K562 (cell line): ENCODE results near the gene RNF187. TPM values are rescaled to one million over a fixed set of nuclear protein-coding genes. Genes with fewer than 3 reads are reported as not detected.

Source experiments
- ATAC-seq: fragments of 200-7000 bp; cut with Tn5 transposase; 3 replicates; pipeline ENCODE4 v1.9.1; 2020; ENCODE audit warnings: moderate library complexity
- BruUV-seq: library from RNA; stranded (reverse); fragments of 400-500 nt; replicated peaks from 2 replicates; lab custom pipeline; 2021; lab: Mats Ljungman, UMichigan
- CTCF ChIA-PET: fragments of 300-600 bp; formaldehyde crosslinking; extraction: SDS; loops from one replicate; lab custom pipeline; 2021; ENCODE audit warnings: low intra/inter-chr PET ratio; lab: Yijun Ruan, JAX
- POLR2A ChIA-PET: fragments of 300-600, 350-650 bp; sonication (Branson Sonifier 250); formaldehyde crosslinking; extraction: SDS; loops from one replicate; lab custom pipeline; 2021; ENCODE audit warnings: antibody characterized with exemption, inconsistent platforms; lab: Yijun Ruan, JAX
- DNase-seq, 4 experiments: peaks; one replicate each; pipeline versions ENCODE4 v3.0.0 to v3.0.0-alpha.2; 2011 to 2018; ENCODE audit warnings: low spot score in 3 of 4, mixed read lengths in 3 of 4; ENCODE audit errors: extremely low read depth in 1 of 4
- FAIRE-seq: peaks from 2 replicates; lab custom pipeline; 2011; peaks lifted over from hg19 to GRCh38; lab: Jason Lieb, UNC
- H2AFZ ChIP-seq: 2 replicates; pipeline ENCODE4 v1.6.0; 2011; ENCODE audit warnings: low read depth, low read length, control low read depth, inconsistent platforms
- H3K27ac ChIP-seq: fragments of 200-600 bp; 3 replicates; pipeline ENCODE4 v1.8.0; 2011; ENCODE audit warnings: low read depth, mild to moderate bottlenecking, control low read depth, inconsistent platforms, low read length, moderate library complexity, mixed read lengths; ENCODE audit errors: extremely low read depth
- H3K27me3 ChIP-seq, 2 experiments: fragments of 300-600 bp in 1 of 2; 2 replicates in 1 of 2; 3 replicates in 1 of 2; pipeline versions ENCODE4 v1.6.0 to v1.8.0; 2011; ENCODE audit warnings: inconsistent platforms in 2 of 2, low read length in 2 of 2, mild to moderate bottlenecking in 1 of 2, mixed read lengths in 1 of 2, moderate library complexity in 1 of 2; ENCODE audit not compliant: control insufficient read depth in 2 of 2, insufficient read depth in 2 of 2
- H3K36me3 ChIP-seq: fragments of 300-600 bp; 3 replicates; pipeline ENCODE4 v1.8.0; 2011; ENCODE audit warnings: mild to moderate bottlenecking, low read length, inconsistent platforms; ENCODE audit not compliant: control insufficient read depth, insufficient read depth
- H3K4me1 ChIP-seq, 2 experiments: fragments of 200-600 bp in 1 of 2; replicated peaks in 1 of 2; 2 replicates in 1 of 2; 3 replicates in 1 of 2; pipeline versions ENCODE4 v1.5.1 to v1.8.0; 2011; ENCODE audit warnings: inconsistent platforms in 2 of 2, low read length in 2 of 2, mild to moderate bottlenecking in 1 of 2, mixed read lengths in 1 of 2, moderate library complexity in 1 of 2; ENCODE audit not compliant: control insufficient read depth in 2 of 2, insufficient read depth in 2 of 2
- H3K4me2 ChIP-seq: 2 replicates; pipeline ENCODE4 v1.6.1; 2011; ENCODE audit warnings: low read length, control low read depth, inconsistent platforms, mixed read lengths; ENCODE audit not compliant: insufficient read depth
- H3K4me3 ChIP-seq: fragments of 200-600 bp; sonication (generic), shearing (Covaris generic); 2 replicates; pipeline ENCODE4 v1.5.1; 2016; ENCODE audit warnings: control low read depth, inconsistent platforms
- H3K79me2 ChIP-seq: fragments of 200-600 bp; 3 replicates; pipeline ENCODE4 v1.8.0; 2011; ENCODE audit warnings: low read length, inconsistent platforms; ENCODE audit not compliant: control insufficient read depth, insufficient read depth
- H3K9ac ChIP-seq, 2 experiments: 2 replicates each; pipeline versions ENCODE4 v1.6.0 to v1.6.1; 2011; ENCODE audit warnings: low read depth in 2 of 2, low read length in 2 of 2, control low read depth in 1 of 2, inconsistent platforms in 1 of 2, mild to moderate bottlenecking in 1 of 2, mixed read lengths in 1 of 2; ENCODE audit not compliant: insufficient read depth in 1 of 2
- H3K9me1 ChIP-seq: one replicate; pipeline ENCODE4 v1.6.0; 2011; ENCODE audit warnings: inconsistent platforms, mild to moderate bottlenecking, low read length, moderate library complexity; ENCODE audit not compliant: control insufficient read depth, insufficient read depth
- H3K9me3 ChIP-seq: replicated peaks from 2 replicates; pipeline ENCODE4 v1.5.1; 2011; ENCODE audit warnings: low read depth, low read length, inconsistent platforms; ENCODE audit not compliant: control insufficient read depth, insufficient read depth
- H4K20me1 ChIP-seq: replicated peaks from 2 replicates; pipeline ENCODE4 v1.6.1; 2011; ENCODE audit warnings: low read length, inconsistent platforms, mixed read lengths; ENCODE audit not compliant: control insufficient read depth, insufficient read depth
- ARNT ChIP-seq, 2 experiments: fragments of 450-650 bp; IDR thresholded peaks; 2 replicates each; pipeline ENCODE4 v1.6.1; 2016; ENCODE audit warnings: mild to moderate bottlenecking in 1 of 2
- BCOR ChIP-seq: fragments of 450-650 bp; IDR thresholded peaks from 2 replicates; pipeline ENCODE4 v1.6.1; 2016
- BDP1 ChIP-seq: IDR thresholded peaks from 3 replicates; pipeline ENCODE4 v1.6.1; 2011; ENCODE audit not compliant: insufficient read length, insufficient read depth
- DEAF1 ChIP-seq: fragments of 450-650 bp; formaldehyde crosslinking; IDR thresholded peaks from 2 replicates; pipeline ENCODE4 v1.4.0; 2020; ENCODE audit warnings: mild to moderate bottlenecking, moderate library complexity
- ESRRA ChIP-seq: fragments of 450-650 bp; IDR thresholded peaks from 2 replicates; pipeline ENCODE4 v1.6.1; 2014; ENCODE audit warnings: low read depth, mild to moderate bottlenecking, moderate library complexity, borderline replicate concordance
- FOXA3 ChIP-seq, 2 experiments: fragments of 450-650 bp in 1 of 2; sonication (generic) in 1 of 2; formaldehyde crosslinking; IDR thresholded peaks in 1 of 2; conservative IDR thresholded peaks in 1 of 2; 2 replicates each; pipeline versions ENCODE4 v1.4.0 to v1.8.0; 2020 to 2022; ENCODE audit warnings: mild to moderate bottlenecking in 2 of 2, missing genetic modification reagents in 1 of 2
- HDGF ChIP-seq: fragments of 450-650 bp; IDR thresholded peaks from 2 replicates; pipeline ENCODE4 v1.6.1; 2016
- JUND ChIP-seq, 2 experiments: IDR thresholded peaks; 2 replicates in 1 of 2; 3 replicates in 1 of 2; pipeline ENCODE4 v1.6.1; 2011; ENCODE audit warnings: borderline replicate concordance in 2 of 2, low read depth in 2 of 2, low read length in 2 of 2, improper control_type of control experiment in 1 of 2, missing biosample characterization in 1 of 2, missing genetic modification characterization in 1 of 2, missing genetic modification reagents in 1 of 2
- LCOR ChIP-seq: sonication (generic); formaldehyde crosslinking; IDR thresholded peaks from 2 replicates; pipeline ENCODE4 v1.8.0; 2022; ENCODE audit warnings: mild to moderate bottlenecking, missing genetic modification reagents
- MTA1 ChIP-seq: fragments of 450-650 bp; IDR thresholded peaks from 2 replicates; pipeline ENCODE4 v1.6.1; 2017; ENCODE audit warnings: borderline replicate concordance
- RAD21 ChIP-seq, 2 experiments: fragments of 250-450 bp in 1 of 2; fragments of 450-650 bp in 1 of 2; sonication (Bioruptor Pico) in 1 of 2; formaldehyde crosslinking in 1 of 2; IDR thresholded peaks in 1 of 2; conservative IDR thresholded peaks in 1 of 2; 2 replicates each; pipeline versions ENCODE4 v1.4.0 to v1.8.0; 2020 to 2022; ENCODE audit warnings: mild to moderate bottlenecking in 2 of 2, moderate library complexity in 1 of 2
- TAF15 ChIP-seq: fragments of 200-400 bp; formaldehyde crosslinking; IDR thresholded peaks from 2 replicates; pipeline ENCODE4 v1.6.1; 2017; ENCODE audit warnings: mild to moderate bottlenecking, low read depth, low read length, moderate library complexity
- ZKSCAN1 ChIP-seq: fragments of 150-350 bp; IDR thresholded peaks from 2 replicates; pipeline ENCODE4 v1.6.1; 2016; ENCODE audit warnings: low read depth, low read length
- ZNF384 ChIP-seq: IDR thresholded peaks from 2 replicates; pipeline ENCODE4 v1.6.1; 2012; ENCODE audit warnings: low read depth, low read length, improper control_type of control experiment
- ZNF41 ChIP-seq: fragments of 250-450 bp; sonication (Bioruptor Pico); conservative IDR thresholded peaks from 2 replicates; pipeline ENCODE4 v1.4.0; 2020; ENCODE audit warnings: mild to moderate bottlenecking
- WGBS: fragments of 100-300 bp; shearing (Covaris generic); methylation state at CpG from one replicate; pipeline ENCODE4 v1.1.6; 2016; ENCODE audit warnings: low coverage, mixed read lengths; ENCODE audit not compliant: insufficient coverage; ENCODE audit errors: missing lambda C conversion rate; 5-methylcytosine and 5-hydroxymethylcytosine counted together
- in situ Hi-C: fragments of 300-500 bp; cut with MboI; formaldehyde crosslinking; loops from 4 replicates; pipeline ENCODE4 v1.15.0; 2018; ENCODE audit warnings: inconsistent platforms, mixed read lengths
- intact Hi-C: fragments of 100-400 bp; cut with micrococcal nuclease; formaldehyde crosslinking; loops from 2 replicates; pipeline ENCODE4 v1.14.2; 2022
- polyA plus RNA-seq, 8 experiments: library from polyadenylated mRNA; depleted of rRNA in 4 of 8; stranded (reverse) in 5 of 8; unstranded in 3 of 8; fragments of >200 nt; fragmentation: Nextera tagmentation in 2 of 8; fragmentation: Illumina TruSeq in 1 of 8; extraction: Ambion mirVana in 2 of 8; extraction: Trizol in 1 of 8; gene quantifications; 2 replicates each; pipeline versions ENCODE4 v1.2.1 to v1.2.3, GENCODE V29; 2011 to 2014; ENCODE audit warnings: inconsistent platforms in 1 of 8, missing spikeins in 1 of 8
- total RNA-seq, 7 experiments: library from RNA; depleted of rRNA in 6 of 7; stranded (reverse); fragments of >200 nt in 6 of 7; fragmentation: Illumina TruSeq in 2 of 7; extraction: Trizol in 2 of 7; gene quantifications; 2 replicates each; pipeline versions ENCODE4 v1.2.1 to v1.2.3, GENCODE V29; 2011 to 2021; ENCODE audit warnings: low replicate concordance in 1 of 7
- TF ChIP-seq, protein P1 (sequence below): fragments of 250-450 bp; sonication (Bioruptor Pico); IDR thresholded peaks from 2 replicates; pipeline ENCODE4 v1.5.0; 2020; ENCODE audit warnings: mild to moderate bottlenecking
- TF ChIP-seq, protein P2 (sequence below), 2 experiments: fragments of 450-650 bp; IDR thresholded peaks; 2 replicates each; pipeline ENCODE4 v1.6.1; 2016

Gene RNF187
- total and polyA plus RNA-seq, 9 of the 15 experiments (the other 6 are each of a cell fraction or from before 2014, with no cell fraction given), result 2.3 to 119 (median 41.9) TPM

DNA sequence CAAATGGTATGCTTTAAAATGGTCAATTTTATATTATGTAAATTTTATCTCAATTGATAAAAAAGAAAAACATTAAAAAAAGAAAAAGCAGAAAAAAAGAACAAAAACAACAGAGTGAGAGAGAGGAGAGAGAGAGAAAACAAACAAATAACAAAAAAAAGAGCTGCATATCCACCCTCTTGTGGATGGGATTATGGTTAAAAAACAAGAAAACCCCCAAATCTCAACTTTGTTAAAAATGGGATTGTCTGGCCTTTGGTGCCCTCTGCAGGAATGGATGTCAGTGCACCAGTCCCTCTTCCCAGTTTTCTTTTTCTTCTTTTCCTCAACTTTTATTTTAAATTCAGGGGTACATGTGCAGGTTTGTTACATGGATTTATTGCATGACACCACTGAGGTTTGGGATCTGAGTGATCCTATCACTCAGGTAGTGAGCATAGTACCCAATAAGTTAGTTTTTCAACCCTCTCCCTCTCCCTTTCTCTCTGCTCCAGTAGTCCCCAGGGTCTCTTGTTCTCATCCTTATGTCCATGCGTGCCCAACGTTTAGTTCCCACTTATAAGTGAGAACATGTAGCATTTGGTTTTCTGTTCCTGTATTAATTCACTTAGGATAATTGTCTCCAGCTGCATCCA lies 28.1 kb downstream of the RNF187 start:
- no peak overlapping the region for H3K27ac ChIP-seq
- no peak overlapping the region for H3K4me2 ChIP-seq
- no peaks in the 10 kb centered on the region for H4K20me1 ChIP-seq
- POLR2A ChIA-PET, result interaction anchor here (0.7 to 4.9 kb wide), 7 partner anchors 14 to 301 kb away, joined by 3 to 52 read pairs (median 4); a partner anchor contains a TSS
- H3K79me2 ChIP-seq, result no peaks in the 10 kb centered on the region
- WGBS, result 0% methylated on average over 2 of the region's 2 CpGs
- intact Hi-C loops, result loop anchor here (1.0 to 5.0 kb wide), 7 partner anchors 14 to 1035 kb away; no protein-coding TSS in a partner anchor
- BruUV-seq, result no TSS peak
- ATAC-seq (peak; percentile 55), FAIRE-seq (peak; percentile 81), DNase-seq (peak; percentile 75 to 79 (median 77))
- H3K9me3 ChIP-seq, result no peaks in the 10 kb centered on the region
- no peaks in the 10 kb centered on the region for H3K36me3 ChIP-seq
- CTCF ChIA-PET, result interaction anchor here (0.5 to 2.4 kb wide), 20 partner anchors 14 to 1881 kb away, joined by 3 to 21 read pairs (median 4); a partner anchor contains a TSS
- H3K9ac ChIP-seq, result no peak overlapping the region
- H3K27me3 ChIP-seq, result peaks cover 0 to 2% of the 10 kb centered on the region in 2 experiments; a peak in 1 of 5 replicates
- in situ Hi-C loops, result loop anchor here (5.0 to 10.0 kb wide), 4 partner anchors 181 to 753 kb away; no protein-coding TSS in a partner anchor
- H3K4me1 ChIP-seq, result peaks cover 42 to 46% of the 10 kb centered on the region in 2 experiments
- no peaks in the 10 kb centered on the region for H3K9me1 ChIP-seq
- H3K4me3 ChIP-seq, result no peak overlapping the region
- H2AFZ ChIP-seq, result no peak overlapping the region
- TF ChIP-seq LCOR (CRISPR knock-in tag) (peak; percentile 62; the same call in 1 of the 2 replicates), BDP1 (no peak), ZKSCAN1 (no peak), ZNF384 (peak; percentile 71; the same call in 1 of the 2 replicates), TAF15 (no peak), JUND (IDR thresholded peaks at IDR 0.05; ENCODE audit: borderline replicate concordance, low read depth, low read length) (no peak), JUND (tag; IDR thresholded peaks at IDR 0.05; ENCODE audit: borderline replicate concordance, low read depth, low read length) (no peak), HDGF (0 out of 2 replicates have a peak, but pooled peaks have one; percentile 63), BCOR (peak; percentile 57; the same call in 1 of the 2 replicates), FOXA3 (CRISPR knock-in tag; conservative IDR thresholded peaks at IDR 0.05 in 1 of 2, IDR thresholded peaks at IDR 0.05 in 1 of 2) (no peak), ARNT (IDR thresholded peaks at IDR 0.05) (peak; percentile 27 to 82; a peak in 3 of 4 replicates), RAD21 (CRISPR knock-in tag; conservative IDR thresholded peaks at IDR 0.05 in 1 of 2, IDR thresholded peaks at IDR 0.05 in 1 of 2) (peak; percentile 98 to 99), ESRRA (no peak), ZNF41 (no peak), MTA1 (0 out of 2 replicates have a peak, but pooled peaks have one; percentile 55), DEAF1 (peak; percentile 96)
- TF ChIP-seq, protein P1, sequence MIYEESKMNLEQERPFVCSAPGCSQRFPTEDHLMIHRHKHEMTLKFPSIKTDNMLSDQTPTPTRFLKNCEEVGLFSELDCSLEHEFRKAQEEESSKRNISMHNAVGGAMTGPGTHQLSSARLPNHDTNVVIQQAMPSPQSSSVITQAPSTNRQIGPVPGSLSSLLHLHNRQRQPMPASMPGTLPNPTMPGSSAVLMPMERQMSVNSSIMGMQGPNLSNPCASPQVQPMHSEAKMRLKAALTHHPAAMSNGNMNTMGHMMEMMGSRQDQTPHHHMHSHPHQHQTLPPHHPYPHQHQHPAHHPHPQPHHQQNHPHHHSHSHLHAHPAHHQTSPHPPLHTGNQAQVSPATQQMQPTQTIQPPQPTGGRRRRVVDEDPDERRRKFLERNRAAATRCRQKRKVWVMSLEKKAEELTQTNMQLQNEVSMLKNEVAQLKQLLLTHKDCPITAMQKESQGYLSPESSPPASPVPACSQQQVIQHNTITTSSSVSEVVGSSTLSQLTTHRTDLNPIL (CRISPR knock-in tag), result no peak
- TF ChIP-seq, protein P2, sequence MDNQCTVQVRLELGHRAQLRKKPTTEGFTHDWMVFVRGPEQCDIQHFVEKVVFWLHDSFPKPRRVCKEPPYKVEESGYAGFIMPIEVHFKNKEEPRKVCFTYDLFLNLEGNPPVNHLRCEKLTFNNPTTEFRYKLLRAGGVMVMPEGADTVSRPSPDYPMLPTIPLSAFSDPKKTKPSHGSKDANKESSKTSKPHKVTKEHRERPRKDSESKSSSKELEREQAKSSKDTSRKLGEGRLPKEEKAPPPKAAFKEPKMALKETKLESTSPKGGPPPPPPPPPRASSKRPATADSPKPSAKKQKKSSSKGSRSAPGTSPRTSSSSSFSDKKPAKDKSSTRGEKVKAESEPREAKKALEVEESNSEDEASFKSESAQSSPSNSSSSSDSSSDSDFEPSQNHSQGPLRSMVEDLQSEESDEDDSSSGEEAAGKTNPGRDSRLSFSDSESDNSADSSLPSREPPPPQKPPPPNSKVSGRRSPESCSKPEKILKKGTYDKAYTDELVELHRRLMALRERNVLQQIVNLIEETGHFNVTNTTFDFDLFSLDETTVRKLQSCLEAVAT (IDR thresholded peaks at IDR 0.05), result peak; percentile 49 to 59; a peak in 2 of 4 replicates
